PFSK-1 (cell line): ENCODE results near the gene ISL2.

Experiments
- POLR2AphosphoS5 ChIP-seq: IDR thresholded peaks from 2 replicates; pipeline ENCODE4 v1.6.1; 2012; ENCODE audit warnings: low read depth, mild to moderate bottlenecking, control low read depth, low read length, moderate library complexity
- REST ChIP-seq, 2 experiments: IDR thresholded peaks; 2 replicates each; pipeline versions ENCODE4 v1.6.1 to v1.8.0; 2011 to 2012; ENCODE audit warnings: low read depth in 2 of 2, low read length in 2 of 2, control low read depth in 1 of 2, inconsistent platforms in 1 of 2, mild to moderate bottlenecking in 1 of 2, moderate library complexity in 1 of 2; ENCODE audit not compliant: insufficient read depth in 1 of 2
- TAF1 ChIP-seq: IDR thresholded peaks from 2 replicates; pipeline ENCODE4 v1.6.1; 2012; ENCODE audit warnings: low read length, control low read depth, borderline replicate concordance; ENCODE audit not compliant: insufficient read depth

GRCh38 chr15:76339305-76340197 is 3.0 kb downstream of the ISL2 start:
- TF ChIP-seq POLR2AphosphoS5 (no peak), TAF1 (no peak), REST (IDR thresholded peaks at IDR 0.05; ENCODE audit: insufficient read depth in 1 of 2, low read depth in 2 of 2, low read length in 2 of 2) (no peak)
